GM12892 (cell line): Measurements from ENCODE around the gene SLC4A3.

Experiments
- POLR2AphosphoS5 ChIP-seq: IDR thresholded peaks from 2 replicates; pipeline ENCODE4 v1.6.1; 2011; ENCODE audit warnings: low read depth, low read length, control low read depth
- TAF1 ChIP-seq: IDR thresholded peaks from 2 replicates; pipeline ENCODE4 v1.6.1; 2011; ENCODE audit warnings: low read depth, mild to moderate bottlenecking, control low read depth, low read length, borderline replicate concordance

DNA sequence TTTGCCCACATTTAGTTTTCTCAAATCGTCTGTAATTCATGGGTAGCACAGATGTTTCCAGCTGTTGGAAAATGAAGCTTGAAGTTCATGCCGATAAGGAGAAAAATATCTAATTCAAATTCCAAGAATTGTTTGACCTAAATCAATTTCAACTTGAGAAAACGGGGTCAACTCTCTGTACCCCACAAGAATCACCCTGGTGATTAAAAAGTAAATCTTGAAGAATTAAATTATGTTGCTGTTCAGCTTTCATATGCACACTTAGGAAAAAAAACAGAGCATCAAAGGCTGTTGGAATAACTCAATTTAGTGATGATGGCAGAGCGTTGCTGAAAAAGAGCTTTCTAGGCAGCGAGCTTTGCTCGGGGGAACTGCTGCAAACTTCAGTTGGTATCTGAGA lies 43.0 kb downstream of the SLC4A3 start:
- TF ChIP-seq POLR2AphosphoS5 (no peak), TAF1 (no peak)
